GM12801 (cell line): ENCODE measurements around the gene TGFBR3.

Source experiments
- TF ChIP-seq, protein P1 (sequence below): IDR thresholded peaks from one replicate; pipeline ENCODE4 v1.5.1; 2011; ENCODE audit warnings: control low read depth; ENCODE audit not compliant: insufficient read length; ENCODE audit errors: extremely low read depth

Gene TGFBR3

DNA sequence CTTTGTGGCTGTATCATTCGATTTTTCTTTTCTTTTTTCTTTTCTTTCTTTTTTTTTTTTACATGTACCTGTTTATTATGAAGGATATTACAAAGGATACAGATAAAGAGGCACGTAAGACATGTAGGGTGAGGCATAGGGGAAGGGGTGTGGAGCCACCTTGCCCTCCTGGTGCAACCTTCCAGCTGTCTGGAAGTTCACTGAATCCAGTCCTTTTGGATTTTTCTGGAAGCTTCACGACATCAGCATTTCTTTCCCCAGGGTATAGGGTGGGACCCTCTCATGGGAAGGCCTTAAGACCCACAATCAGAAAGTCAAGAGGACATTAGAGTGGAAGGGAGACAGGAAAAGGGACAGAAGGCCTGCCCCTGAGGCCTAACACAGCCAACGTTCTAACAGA is 30.1 kb upstream of the TGFBR3 start:
- TF ChIP-seq, protein P1, sequence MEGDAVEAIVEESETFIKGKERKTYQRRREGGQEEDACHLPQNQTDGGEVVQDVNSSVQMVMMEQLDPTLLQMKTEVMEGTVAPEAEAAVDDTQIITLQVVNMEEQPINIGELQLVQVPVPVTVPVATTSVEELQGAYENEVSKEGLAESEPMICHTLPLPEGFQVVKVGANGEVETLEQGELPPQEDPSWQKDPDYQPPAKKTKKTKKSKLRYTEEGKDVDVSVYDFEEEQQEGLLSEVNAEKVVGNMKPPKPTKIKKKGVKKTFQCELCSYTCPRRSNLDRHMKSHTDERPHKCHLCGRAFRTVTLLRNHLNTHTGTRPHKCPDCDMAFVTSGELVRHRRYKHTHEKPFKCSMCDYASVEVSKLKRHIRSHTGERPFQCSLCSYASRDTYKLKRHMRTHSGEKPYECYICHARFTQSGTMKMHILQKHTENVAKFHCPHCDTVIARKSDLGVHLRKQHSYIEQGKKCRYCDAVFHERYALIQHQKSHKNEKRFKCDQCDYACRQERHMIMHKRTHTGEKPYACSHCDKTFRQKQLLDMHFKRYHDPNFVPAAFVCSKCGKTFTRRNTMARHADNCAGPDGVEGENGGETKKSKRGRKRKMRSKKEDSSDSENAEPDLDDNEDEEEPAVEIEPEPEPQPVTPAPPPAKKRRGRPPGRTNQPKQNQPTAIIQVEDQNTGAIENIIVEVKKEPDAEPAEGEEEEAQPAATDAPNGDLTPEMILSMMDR, result no peak

DNA sequence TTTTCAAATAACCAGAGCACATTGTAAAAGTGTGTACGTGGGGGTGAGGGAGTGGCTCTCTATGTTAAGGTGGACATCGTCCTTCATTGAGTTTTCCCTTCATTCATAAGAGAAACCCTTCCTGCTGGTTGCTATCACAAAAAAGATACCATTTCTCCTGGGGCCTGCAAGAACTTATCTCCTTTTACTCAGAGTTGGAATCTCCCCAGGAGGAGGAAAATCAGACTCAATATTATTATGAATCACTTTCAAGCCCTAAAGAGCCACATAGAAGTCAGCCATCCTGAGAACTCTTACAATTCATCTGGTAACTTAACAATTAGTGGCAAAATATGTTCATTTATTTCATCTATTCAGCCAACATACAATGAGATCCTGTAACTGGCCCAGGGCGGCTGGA is 27.1 kb upstream of the TGFBR3 start:
- TF ChIP-seq, protein P1, result no peak

DNA sequence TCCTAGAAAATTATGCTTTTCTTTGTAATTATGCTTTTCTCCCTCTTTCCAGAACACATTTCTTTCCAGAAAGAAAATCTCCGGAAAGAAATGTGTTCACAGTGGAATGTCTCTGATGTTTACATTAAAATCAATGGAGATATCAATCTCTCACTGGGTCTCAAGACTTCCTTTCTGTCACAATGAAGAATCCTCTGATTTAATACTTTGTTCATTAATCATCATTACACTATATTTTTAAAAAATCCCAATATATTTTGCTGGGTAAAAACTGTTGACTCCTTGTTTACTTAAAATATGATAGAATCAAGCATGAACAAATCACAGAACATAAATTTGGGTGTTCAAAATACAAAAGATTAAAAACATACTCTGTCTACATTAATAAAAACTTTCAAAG is 26.3 kb upstream of the TGFBR3 start:
- TF ChIP-seq, protein P1, result no peak

DNA sequence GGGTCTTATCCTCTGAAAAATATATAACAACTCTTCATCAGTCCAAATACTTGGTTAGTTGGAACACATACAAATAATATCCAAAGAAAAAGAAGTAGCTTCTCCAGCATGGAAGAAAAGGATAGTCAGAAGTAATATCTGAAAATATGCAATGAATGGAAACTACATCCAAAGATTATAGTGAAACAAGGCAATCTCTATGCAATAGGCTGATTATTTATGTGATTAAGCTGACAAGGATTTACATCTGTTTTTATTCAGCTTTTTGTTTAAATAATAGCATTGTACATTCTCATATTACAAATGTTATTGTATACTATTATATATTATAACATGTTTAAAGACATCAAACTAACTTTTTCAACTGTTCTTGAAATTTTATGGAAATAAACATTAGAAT is 15.3 kb upstream of the TGFBR3 start:
- TF ChIP-seq, protein P1, result no peak

DNA sequence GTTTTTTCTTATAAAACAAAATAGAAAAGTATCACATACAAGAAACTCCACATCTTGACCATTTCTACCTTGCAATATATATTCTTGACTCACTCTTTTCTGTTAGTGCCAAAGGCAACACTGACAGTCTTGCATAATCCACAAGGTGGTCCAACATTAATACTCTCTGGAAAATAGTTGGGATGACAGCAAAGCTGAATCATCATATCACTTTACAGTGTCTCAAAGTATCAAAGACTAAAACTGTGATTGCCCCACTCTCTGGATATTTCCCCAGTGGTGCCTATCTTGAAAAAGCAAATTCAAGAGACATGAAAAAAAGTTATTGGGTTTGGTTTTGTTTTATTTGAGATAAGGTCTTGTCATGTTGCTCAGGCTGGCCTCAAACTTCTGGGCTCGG is 14.6 kb upstream of the TGFBR3 start:
- TF ChIP-seq, protein P1, result no peak

DNA sequence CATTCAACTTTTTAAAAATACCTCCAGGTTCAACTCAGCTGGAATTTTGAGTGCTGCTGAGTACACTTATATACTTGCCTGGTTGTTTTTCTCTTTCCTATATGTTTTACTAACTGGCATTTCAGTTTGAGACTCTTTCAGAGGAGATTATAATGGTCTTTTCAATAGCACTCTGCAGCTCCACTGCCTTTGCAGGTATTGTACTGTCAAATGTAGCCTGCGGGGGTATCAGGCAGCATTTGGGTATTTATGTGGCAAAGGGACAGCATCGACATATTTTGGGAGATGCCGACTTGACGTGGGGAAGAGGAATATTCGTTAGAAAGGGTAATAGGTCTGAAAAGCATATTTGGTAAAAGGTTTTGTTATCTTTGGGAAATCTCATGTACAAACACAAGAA is 11.1 kb upstream of the TGFBR3 start:
- TF ChIP-seq, protein P1, result no peak

DNA sequence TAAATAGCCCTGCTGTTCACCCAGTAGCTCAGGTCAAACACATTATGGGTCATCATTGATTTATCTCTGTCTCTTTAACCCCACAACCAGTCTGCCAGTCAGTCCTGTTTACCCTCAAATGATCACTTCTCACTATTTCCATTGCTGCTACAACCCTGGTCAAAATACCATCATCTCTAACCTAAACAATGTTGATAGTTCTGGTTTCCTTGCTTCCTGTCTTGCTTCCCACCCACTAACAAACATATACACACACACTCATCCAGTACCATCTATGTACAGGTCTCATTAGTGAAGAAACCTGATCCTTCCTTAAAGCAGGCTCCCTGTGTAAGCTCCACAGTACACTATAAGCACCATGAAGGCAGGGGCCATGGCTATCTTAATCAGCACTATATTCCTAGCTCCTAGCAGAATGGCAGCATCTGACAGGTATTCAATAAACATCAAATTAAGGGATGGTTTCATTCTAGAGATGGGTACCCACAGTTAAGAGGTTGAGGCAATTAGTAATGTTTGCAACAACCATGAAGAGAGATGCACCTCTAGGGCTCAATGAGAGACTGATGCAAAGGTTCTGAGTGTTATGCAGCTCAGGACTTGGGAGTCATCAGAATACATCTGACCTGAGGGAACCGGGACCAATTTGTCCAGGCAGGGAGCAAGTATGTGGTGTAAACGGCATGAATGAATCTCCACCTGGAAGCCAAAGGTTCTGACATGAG is 10.0 kb upstream of the TGFBR3 start:
- TF ChIP-seq, protein P1, result no peak
